Measurements from ENCODE around the gene RABGEF1.

DNA sequence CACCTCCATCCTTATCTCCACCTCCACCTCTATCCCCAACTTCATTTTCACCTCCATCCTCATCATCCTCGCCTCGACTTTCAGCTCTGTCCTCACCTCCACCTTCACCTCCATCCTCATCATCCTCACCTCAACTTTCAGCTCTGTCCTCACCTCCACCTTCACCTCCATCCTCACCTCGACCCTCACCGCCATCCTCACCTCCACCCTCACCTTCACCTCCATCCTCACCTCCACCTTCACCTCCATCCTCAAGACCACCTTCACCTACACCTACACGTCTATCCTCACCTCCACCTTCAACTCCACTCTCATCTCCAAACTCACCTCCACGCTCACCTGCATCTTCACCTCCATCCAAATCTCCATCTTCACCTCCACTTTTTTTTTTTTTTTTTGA lies 12.0 kb upstream of the RABGEF1 start:
- TF ChIP-seq CTCF (IDR thresholded peaks at IDR 0.05; ENCODE audit: borderline replicate concordance, extremely low read depth, low read length, poor library complexity, severe bottlenecking) = no peak
- TF ChIP-seq EZH2 (IDR thresholded peaks at IDR 0.05; ENCODE audit: borderline replicate concordance, low read depth, low read length, severe bottlenecking) = no peak
